GM23248 (cell line): ENCODE data around the gene RGS14. TPM values are rescaled to one million over a fixed set of nuclear protein-coding genes. Genes with fewer than 3 reads are reported as not detected.

Experiments used
- DNase-seq: peaks from one replicate; pipeline ENCODE4 v3.0.0-alpha.2; 2015
- H2AFZ ChIP-seq: fragments of 200-600 bp; sonication (generic); 2 replicates; pipeline ENCODE4 v1.6.1; 2016; ENCODE audit warnings: antibody characterized with exemption
- H3F3A ChIP-seq: fragments of 200-600 bp; sonication (generic); 2 replicates; pipeline ENCODE4 v1.6.1; 2016; ENCODE audit warnings: mild to moderate bottlenecking, antibody characterized with exemption, mixed run types; ENCODE audit not compliant: insufficient read depth
- H3K27ac ChIP-seq: fragments of 200-600 bp; sonication (generic); 2 replicates; pipeline ENCODE4 v1.5.1; 2016; ENCODE audit warnings: mild to moderate bottlenecking
- H3K27me3 ChIP-seq: fragments of 200-600 bp; sonication (generic); replicated peaks from 2 replicates; pipeline ENCODE4 v1.6.1; 2016; ENCODE audit warnings: mild to moderate bottlenecking; ENCODE audit not compliant: insufficient read depth
- H3K36me3 ChIP-seq: fragments of 200-600 bp; sonication (generic); 2 replicates; pipeline ENCODE4 v1.6.1; 2016; ENCODE audit warnings: low read depth, mild to moderate bottlenecking
- H3K4me1 ChIP-seq: fragments of 200-600 bp; sonication (generic); 2 replicates; pipeline ENCODE4 v1.6.1; 2016; ENCODE audit warnings: mild to moderate bottlenecking; ENCODE audit not compliant: insufficient read depth
- H3K4me2 ChIP-seq: fragments of 200-600 bp; sonication (generic); one replicate; pipeline ENCODE4 v1.6.1; 2016; ENCODE audit warnings: mild to moderate bottlenecking; ENCODE audit not compliant: unreplicated experiment
- H3K4me3 ChIP-seq: fragments of 200-600 bp; sonication (generic); 2 replicates; pipeline ENCODE4 v1.5.1; 2016; ENCODE audit warnings: mild to moderate bottlenecking
- H3K79me2 ChIP-seq: fragments of 200-600 bp; sonication (generic); 2 replicates; pipeline ENCODE4 v1.6.1; 2016; ENCODE audit warnings: mild to moderate bottlenecking; ENCODE audit not compliant: insufficient read depth
- H3K9ac ChIP-seq: fragments of 200-600 bp; sonication (generic); 2 replicates; pipeline ENCODE4 v1.6.1; 2016; ENCODE audit warnings: mild to moderate bottlenecking
- H3K9me2 ChIP-seq: fragments of 200-600 bp; sonication (generic); 2 replicates; pipeline ENCODE4 v1.6.1; 2016; ENCODE audit warnings: mixed run types, mild to moderate bottlenecking, moderate library complexity; ENCODE audit not compliant: insufficient read depth
- H3K9me3 ChIP-seq: fragments of 200-600 bp; sonication (generic); one replicate; pipeline ENCODE4 v1.6.1; 2017; ENCODE audit warnings: low read depth
- H4K20me1 ChIP-seq: fragments of 200-600 bp; sonication (generic); 2 replicates; pipeline ENCODE4 v1.6.0; 2016; ENCODE audit not compliant: insufficient read depth
- EZH2 ChIP-seq: fragments of 200-600 bp; sonication (generic); IDR thresholded peaks from 2 replicates; pipeline ENCODE4 v1.6.1; 2018; ENCODE audit warnings: antibody characterized with exemption, mild to moderate bottlenecking; ENCODE audit not compliant: insufficient read depth, poor library complexity, severe bottlenecking
- EZH2phosphoT487 ChIP-seq: fragments of 200-600 bp; sonication (generic); IDR thresholded peaks from 2 replicates; pipeline ENCODE4 v1.6.1; 2018; ENCODE audit warnings: antibody characterized with exemption, moderate library complexity, mild to moderate bottlenecking, low read depth; ENCODE audit not compliant: insufficient read depth
- WGBS, 2 experiments: methylation state at CpG; one replicate each; pipeline ENCODE4 v1.1.6; 2015 to 2017; ENCODE audit warnings: low lambda C conversion rate in 2 of 2, low coverage in 1 of 2; ENCODE audit errors: missing lambda C conversion rate in 2 of 2; 5-methylcytosine and 5-hydroxymethylcytosine counted together
- in situ Hi-C: fragments of 300-500 bp; cut with MboI; formaldehyde crosslinking; loops from 2 replicates; pipeline ENCODE4 v1.15.0; 2020
- polyA plus RNA-seq: library from polyadenylated mRNA; unstranded; fragments of >200 nt; fragmentation: Nextera tagmentation; extraction: Ambion mirVana; gene quantifications from 2 replicates; pipeline ENCODE4 v1.2.1, GENCODE V29; 2016
- total RNA-seq: library from RNA; depleted of rRNA; stranded (reverse); fragments of >200 nt; shearing (Covaris generic); gene quantifications from 2 replicates; pipeline ENCODE4 v1.2.3, GENCODE V29; 2014

Gene RGS14
- total and polyA plus RNA-seq, 2 experiments from 2014 or later: 2.5 to 6.4 TPM

DNA sequence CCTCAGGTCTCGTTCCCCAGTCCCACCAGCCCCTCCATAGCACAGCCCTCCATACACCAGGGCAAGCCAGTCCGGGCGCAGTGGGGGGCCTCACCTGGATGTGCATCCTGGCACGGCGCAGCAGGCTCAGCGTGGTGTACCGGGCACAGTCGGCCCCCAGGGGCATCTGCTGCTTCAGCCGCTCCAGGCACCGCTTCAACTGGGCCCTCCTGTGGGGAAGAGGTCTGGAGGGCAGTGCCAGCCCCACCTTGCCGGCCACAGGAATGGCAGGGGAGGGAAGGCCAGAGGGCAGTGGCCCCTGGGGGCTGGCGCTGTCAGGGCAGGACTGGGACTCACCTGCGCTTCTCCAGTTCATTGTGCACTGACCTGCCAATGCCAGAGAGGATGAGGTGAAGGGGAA lies 47.4 kb upstream of the RGS14 start:
- 87% methylated on average over 10 to 12 of the region's 13 CpGs for WGBS, 2 experiments
- in situ Hi-C loops: no loop called here
- Histone ChIP-seq H3K9ac (no peak overlapping the region), H3K9me2 (no peaks in the 10 kb centered on the region), H3K4me3 (peak overlapping the region; percentile 79), H3K27ac (no peak overlapping the region), H3F3A (peaks cover 4% of the 10 kb centered on the region), H2AFZ (no peak overlapping the region), H3K9me3 (no peaks in the 10 kb centered on the region), H4K20me1 (no peaks in the 10 kb centered on the region), H3K4me1 (peaks cover 8% of the 10 kb centered on the region; the same call in 1 of the 2 replicates), H3K4me2 (peak overlapping the region; percentile 65), H3K27me3 (no peaks in the 10 kb centered on the region), H3K36me3 (no peaks in the 10 kb centered on the region; the same call in 1 of the 2 replicates), H3K79me2 (peaks cover 41% of the 10 kb centered on the region)
- DNase-seq: no peak
- TF ChIP-seq EZH2phosphoT487 (no peak), EZH2 (no peak)

DNA sequence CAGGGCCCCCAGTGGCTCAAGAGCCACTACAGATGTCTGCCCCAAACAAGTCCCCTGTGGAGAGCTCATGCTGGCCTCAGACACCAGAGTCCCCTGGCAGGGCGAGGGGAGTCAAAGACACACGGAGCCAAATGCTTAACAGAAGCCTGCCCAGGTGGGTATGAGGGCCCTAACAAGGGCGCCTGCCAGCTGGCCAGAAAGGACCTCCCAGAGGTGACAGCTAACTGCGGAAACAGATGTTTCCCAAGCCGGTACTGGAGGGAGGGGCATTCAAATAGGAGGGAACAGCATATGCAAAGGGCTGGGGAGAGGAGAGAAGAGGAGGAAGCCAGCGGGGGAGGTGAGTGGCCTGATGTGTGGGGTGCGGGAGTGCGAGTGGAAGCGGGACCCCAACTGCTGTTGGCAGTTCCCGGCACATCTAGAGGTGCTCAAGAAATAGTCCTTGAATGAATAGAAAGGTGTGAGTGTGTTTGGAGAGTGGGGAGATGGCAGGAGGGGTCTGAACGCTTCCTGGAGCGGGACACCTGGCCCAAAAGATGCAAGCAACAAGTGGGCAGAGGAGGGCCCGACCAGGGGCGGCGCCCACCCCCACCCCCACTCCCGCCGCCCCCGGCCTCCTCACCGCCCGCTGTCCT lies 46.9 kb upstream of the RGS14 start:
- peaks cover 3% of the 10 kb centered on the region; the same call in 1 of the 2 replicates for H3K4me1 ChIP-seq
- H4K20me1 ChIP-seq: no peaks in the 10 kb centered on the region
- no peaks in the 10 kb centered on the region for H3K9me2 ChIP-seq
- 41 to 50% methylated on average over 11 to 16 of the region's 20 CpGs for WGBS, 2 experiments
- H3K36me3 ChIP-seq: no peaks in the 10 kb centered on the region; the same call in 1 of the 2 replicates
- TF ChIP-seq EZH2 (no peak), EZH2phosphoT487 (no peak)
- peak overlapping the region; percentile 79 for H3K9ac ChIP-seq
- DNase-seq: peak; percentile 16
- H3K79me2 ChIP-seq: peaks cover 35% of the 10 kb centered on the region
- in situ Hi-C loops: no loop called here
- H3K4me3 ChIP-seq: peak overlapping the region; percentile 79
- H3K9me3 ChIP-seq: no peaks in the 10 kb centered on the region
- peak overlapping the region; percentile 98 for H3K4me2 ChIP-seq
- H2AFZ ChIP-seq: no peak overlapping the region
- peaks cover under 1% of the 10 kb centered on the region; the same call in 1 of the 2 replicates for H3F3A ChIP-seq
- H3K27ac ChIP-seq: no peak overlapping the region
- no peaks in the 10 kb centered on the region for H3K27me3 ChIP-seq

DNA sequence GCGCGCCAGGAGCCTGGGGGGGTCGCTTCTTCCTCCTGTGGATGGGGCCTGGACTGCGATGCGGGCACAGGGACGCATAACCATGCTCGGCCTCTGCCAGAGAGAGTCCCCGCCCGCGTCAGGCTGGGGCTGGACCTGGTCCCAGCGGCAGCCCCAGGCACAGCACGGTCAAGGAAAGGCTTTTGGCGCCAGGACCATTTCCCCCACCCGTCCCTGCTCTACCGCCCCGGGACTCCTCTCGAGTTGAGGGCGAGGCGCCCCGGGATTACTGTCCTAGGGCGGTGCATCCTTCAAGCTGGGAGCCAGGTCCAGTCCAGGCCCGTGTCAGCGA lies 46.4 kb upstream of the RGS14 start:
- Histone ChIP-seq H3K27ac (no peak overlapping the region), H3K9me3 (no peaks in the 10 kb centered on the region), H3K9ac (peak overlapping the region; percentile 79), H3K27me3 (no peaks in the 10 kb centered on the region), H2AFZ (peak overlapping the region; percentile 86), H3K36me3 (no peaks in the 10 kb centered on the region), H4K20me1 (no peaks in the 10 kb centered on the region), H3K4me1 (peaks cover 3% of the 10 kb centered on the region; the same call in 1 of the 2 replicates), H3F3A (no peaks in the 10 kb centered on the region; the same call in 1 of the 2 replicates), H3K9me2 (no peaks in the 10 kb centered on the region), H3K79me2 (peaks cover 30% of the 10 kb centered on the region), H3K4me3 (peak overlapping the region; percentile 79), H3K4me2 (peak overlapping the region; percentile 98)
- 4 to 10% methylated on average over 18 of the region's 23 CpGs for WGBS, 2 experiments
- no peak for TF ChIP-seq EZH2
- no peak for TF ChIP-seq EZH2phosphoT487
- peak; percentile 59 for DNase-seq
- in situ Hi-C loops: no loop called here

DNA sequence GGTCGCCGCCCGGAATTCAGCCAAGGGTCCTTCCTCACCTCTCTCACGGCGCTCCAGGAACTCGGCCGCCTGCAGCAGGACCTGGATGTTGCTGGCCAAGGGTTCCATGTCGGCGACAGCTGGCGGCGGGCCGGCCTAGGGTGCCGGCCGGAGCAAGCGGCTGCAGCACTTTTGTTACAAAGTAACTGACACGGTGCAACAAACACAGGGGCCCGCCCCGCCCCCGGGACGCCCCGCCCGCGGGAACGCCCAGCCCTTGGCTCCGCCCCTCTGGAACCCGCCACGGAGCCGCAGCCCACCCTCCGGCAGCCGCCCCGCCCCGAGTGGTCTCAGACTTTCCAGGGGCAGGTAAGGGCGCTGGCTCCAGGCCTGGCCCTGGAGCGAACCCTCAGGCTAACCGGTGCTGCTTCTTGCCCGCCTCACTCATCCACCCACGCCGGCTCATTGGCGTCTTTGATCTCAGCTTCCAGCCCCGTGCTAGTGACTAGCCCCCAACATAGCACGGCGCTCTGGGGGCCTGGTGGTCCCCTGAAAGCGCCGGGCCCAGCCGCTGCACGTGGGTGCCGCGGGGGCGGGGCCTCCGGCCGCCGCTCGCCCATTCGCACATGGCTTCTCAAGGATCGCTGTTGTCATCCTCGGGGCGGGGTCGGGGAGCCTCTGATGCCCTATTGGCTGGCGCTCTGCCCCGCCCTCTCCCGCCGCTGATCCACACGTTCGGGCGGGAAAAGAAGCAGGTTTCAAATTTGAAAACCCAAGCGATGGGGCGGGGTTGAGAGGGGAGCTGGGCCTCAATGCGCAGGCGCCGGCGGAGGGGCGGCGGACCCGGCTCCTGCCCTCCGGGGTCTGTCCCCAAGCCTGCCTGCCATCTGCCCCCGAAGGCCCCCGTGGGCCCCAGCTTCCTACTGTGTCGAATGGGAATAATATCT lies 45.7 kb upstream of the RGS14 start, which contains the start of gene MXD3:
TSS of gene MXD3 (minus strand) at position 176 of the 926 bp plus-strand sequence. CDS start at position 108, 68 bp downstream.
- Histone ChIP-seq H3K9me3 (no peaks in the 10 kb centered on the region), H3K9ac (peak within 1 kb of the TSS; percentile 79), H4K20me1 (no peaks in the 10 kb centered on the region), H3K4me3 (peak within 1 kb of the TSS; percentile 79), H3K27ac (peak within 1 kb of the TSS; percentile 58), H2AFZ (peak within 1 kb of the TSS; percentile 86), H3K4me2 (peak within 1 kb of the TSS; percentile 98), H3K27me3 (no peaks in the 10 kb centered on the region), H3K9me2 (no peaks in the 10 kb centered on the region), H3K79me2 (peaks cover 24% of the 10 kb centered on the region), H3K4me1 (peaks cover 3% of the 10 kb centered on the region; the same call in 1 of the 2 replicates), H3K36me3 (no peaks in the 10 kb centered on the region), H3F3A (no peaks in the 10 kb centered on the region; the same call in 1 of the 2 replicates)
- TF ChIP-seq EZH2: no peak
- TF ChIP-seq EZH2phosphoT487: no peak
- WGBS, 2 experiments: 1 to 2% methylated on average over 65 to 78 of the region's 78 CpGs
- DNase-seq: peak; percentile 99
- in situ Hi-C loops: no loop called here
